Stomach (tissue), 9 donors: ENCODE measurements around the gene TGM2. TPM values are rescaled to one million over a fixed set of nuclear protein-coding genes. Genes with fewer than 3 reads are reported as not detected.

Source experiments
- DNase-seq, 2 donors: peaks; one replicate each; pipeline versions ENCODE4 v3.0.0 to v3.0.0-alpha.2; 2013 to 2019
- H3K27ac ChIP-seq, 5 donors: fragments of 200-600 bp in 4 of 5; sonication (generic) in 4 of 5; one replicate each; pipeline ENCODE4 v1.5.1; 2013 to 2019; ENCODE audit warnings: mild to moderate bottlenecking in 1 of 5, moderate library complexity in 1 of 5
- H3K27me3 ChIP-seq, 3 donors: fragments of 200-600 bp; sonication (generic); one replicate each; pipeline ENCODE4 v1.5.1; 2017 to 2019; ENCODE audit warnings: mixed run types in 1 of 3
- H3K36me3 ChIP-seq, 4 donors: fragments of 200-600 bp; sonication (generic); 1 replicate in 3 of 4; 2 replicates in 1 of 4; pipeline ENCODE4 v1.5.1; 2016 to 2019
- H3K4me1 ChIP-seq, 4 donors: fragments of 200-600 bp; sonication (generic); one replicate each; pipeline ENCODE4 v1.5.1; 2016 to 2019
- H3K4me3 ChIP-seq, 4 donors: fragments of 200-600 bp; sonication (generic) in 3 of 4; one replicate each; pipeline ENCODE4 v1.5.1; 2016 to 2019; ENCODE audit warnings: mild to moderate bottlenecking in 1 of 4
- H3K9me3 ChIP-seq, 4 donors: fragments of 200-600 bp; sonication (generic); one replicate each; pipeline ENCODE4 v1.5.1; 2016 to 2019
- CTCF ChIP-seq, 7 experiments: fragments of 450-650 bp in 4 of 7; fragments of 200-600 bp in 3 of 7; sonication (generic) in 3 of 7; IDR thresholded peaks; one replicate each; pipeline ENCODE4 v1.5.1; 2016 to 2019; ENCODE audit warnings: antibody characterized with exemption in 7 of 7, control low read depth in 2 of 7, mild to moderate bottlenecking in 1 of 7
- EP300 ChIP-seq: sonication (generic); formaldehyde crosslinking; IDR thresholded peaks from one replicate; pipeline ENCODE4 v1.6.1; 2017; ENCODE audit warnings: antibody characterized with exemption
- POLR2A ChIP-seq, 4 donors: fragments of 450-650 bp; IDR thresholded peaks; one replicate each; pipeline ENCODE4 v1.6.1; 2016; ENCODE audit warnings: antibody characterized with exemption in 4 of 4, control low read depth in 2 of 4, mild to moderate bottlenecking in 1 of 4, moderate library complexity in 1 of 4
- POLR2AphosphoS5 ChIP-seq, 3 donors: sonication (generic); formaldehyde crosslinking; IDR thresholded peaks; one replicate each; pipeline ENCODE4 v1.6.1; 2016; ENCODE audit warnings: antibody characterized with exemption in 3 of 3
- whole genome bisulfite sequencing, 5 donors: extraction: QIAGEN DNeasy Blood & Tissue Kit in 3 of 5; methylation state at CpG; one replicate each; pipeline versions ENCODE4 v1.1.5 to v1.1.7; 2013 to 2018; 5-methylcytosine and 5-hydroxymethylcytosine counted together
- intact Hi-C: fragments of 100-400 bp; cut with DNase I; formaldehyde crosslinking; loops from one replicate; pipeline ENCODE4 v1.15.1; 2023; ENCODE audit warnings: low total_unique reads
- polyA plus RNA-seq, 3 donors: library from polyadenylated mRNA; stranded (reverse); fragments of 200-250 nt; gene quantifications; one replicate each; pipeline ENCODE4 v1.2.3, GENCODE V29; 2013
- total RNA-seq, 5 donors: library from RNA; depleted of rRNA; stranded (reverse); fragments of >200 nt; gene quantifications; one replicate each; pipeline versions ENCODE4 v1.1.0 to v1.2.3, GENCODE V29; 2014 to 2016
- donor health status: healthy with polysubstance abuse.
- donor health status: Bipolar disorder and iron deficiency.
- donor health status: healthy.

Gene TGM2
- total and polyA plus RNA-seq, 8 donors = 16.2 to 195 (median 33.3) TPM

- TF ChIP-seq POLR2AphosphoS5 (IDR thresholded peaks at IDR 0.05) (no peak), EP300 (no peak), POLR2A (IDR thresholded peaks at IDR 0.05) (no peak), CTCF (IDR thresholded peaks at IDR 0.05) (no peak)
- peak overlapping the region in 3 of 5 donors; percentile 54 to 76 (median 64) for H3K27ac ChIP-seq
- intact Hi-C loops = no loop called here
- H3K4me3 ChIP-seq = no peak overlapping the region
- peaks cover 9 to 56% (median 24%) of the 10 kb centered on the region in 4 donors for H3K4me1 ChIP-seq
- no peaks in the 10 kb centered on the region for H3K9me3 ChIP-seq
- no peak for DNase-seq
- no peaks in the 10 kb centered on the region for H3K27me3 ChIP-seq
- H3K36me3 ChIP-seq = peaks cover 27 to 43% (median 38%) of the 10 kb centered on the region in 4 donors
- 89 to 94% (median 91%) methylated on average over 12 of the region's 12 CpGs for WGBS, 5 donors
Observed at GRCh38 chr20:38092260-38092857, 72.7 kb downstream of the TGM2 start.

- DNase-seq = no peak
- intact Hi-C loops = no loop called here
- TF ChIP-seq POLR2AphosphoS5 (IDR thresholded peaks at IDR 0.05) (no peak), POLR2A (IDR thresholded peaks at IDR 0.05) (no peak), CTCF (IDR thresholded peaks at IDR 0.05) (no peak), EP300 (no peak)
- peak overlapping the region in 4 of 5 donors; percentile 24 to 76 (median 59) for H3K27ac ChIP-seq
- peaks cover 31 to 50% (median 45%) of the 10 kb centered on the region in 4 donors for H3K36me3 ChIP-seq
- H3K9me3 ChIP-seq = no peaks in the 10 kb centered on the region
- 43 to 61% (median 51%) methylated on average over 6 of the region's 6 CpGs for WGBS, 5 donors
- H3K27me3 ChIP-seq = no peaks in the 10 kb centered on the region
- H3K4me1 ChIP-seq = peaks cover 9 to 56% (median 24%) of the 10 kb centered on the region in 4 donors
- no peak overlapping the region for H3K4me3 ChIP-seq
Observed at GRCh38 chr20:38091441-38092216, 73.4 kb downstream of the TGM2 start.

- Histone ChIP-seq H3K36me3 (peaks cover 34 to 65% (median 60%) of the 10 kb centered on the region in 4 donors), H3K27ac (no peak overlapping the region), H3K27me3 (no peaks in the 10 kb centered on the region), H3K4me3 (no peak overlapping the region), H3K9me3 (no peaks in the 10 kb centered on the region), H3K4me1 (peaks cover 5 to 58% (median 27%) of the 10 kb centered on the region in 4 donors)
- intact Hi-C loops = no loop called here
- WGBS, 5 donors = 70 to 91% (median 88%) methylated on average over 7 of the region's 7 CpGs
- TF ChIP-seq CTCF (IDR thresholded peaks at IDR 0.05) (no peak), POLR2AphosphoS5 (IDR thresholded peaks at IDR 0.05) (no peak), EP300 (no peak), POLR2A (IDR thresholded peaks at IDR 0.05) (no peak)
- no peak for DNase-seq
Observed at GRCh38 chr20:38090061-38090460, 75.0 kb downstream of the TGM2 start.

GRCh38 chr20:38089500-38089899, 75.6 kb downstream of the TGM2 start:
- TF ChIP-seq POLR2A (IDR thresholded peaks at IDR 0.05) (no peak), EP300 (no peak), POLR2AphosphoS5 (IDR thresholded peaks at IDR 0.05) (no peak), CTCF (IDR thresholded peaks at IDR 0.05) (no peak)
- no peaks in the 10 kb centered on the region for H3K9me3 ChIP-seq
- no peaks in the 10 kb centered on the region for H3K27me3 ChIP-seq
- peaks cover 6 to 58% (median 27%) of the 10 kb centered on the region in 4 donors for H3K4me1 ChIP-seq
- intact Hi-C loops = no loop called here
- H3K4me3 ChIP-seq = no peak overlapping the region
- H3K27ac ChIP-seq = no peak overlapping the region
- no peak for DNase-seq
- H3K36me3 ChIP-seq = peaks cover 34 to 69% (median 64%) of the 10 kb centered on the region in 4 donors
- 68 to 84% (median 78%) methylated on average over 10 of the region's 10 CpGs for WGBS, 5 donors
